HEK293T (cell line): Measurements from ENCODE around the gene DNAJC5.

Source experiments
- SUZ12 ChIP-seq: fragments of 450-650 bp; IDR thresholded peaks from 2 replicates; pipeline ENCODE4 v1.6.1; 2016; ENCODE audit warnings: mild to moderate bottlenecking
- TARDBP ChIP-seq: fragments of 450-650 bp; IDR thresholded peaks from 2 replicates; pipeline ENCODE4 v1.6.1; 2016

DNA sequence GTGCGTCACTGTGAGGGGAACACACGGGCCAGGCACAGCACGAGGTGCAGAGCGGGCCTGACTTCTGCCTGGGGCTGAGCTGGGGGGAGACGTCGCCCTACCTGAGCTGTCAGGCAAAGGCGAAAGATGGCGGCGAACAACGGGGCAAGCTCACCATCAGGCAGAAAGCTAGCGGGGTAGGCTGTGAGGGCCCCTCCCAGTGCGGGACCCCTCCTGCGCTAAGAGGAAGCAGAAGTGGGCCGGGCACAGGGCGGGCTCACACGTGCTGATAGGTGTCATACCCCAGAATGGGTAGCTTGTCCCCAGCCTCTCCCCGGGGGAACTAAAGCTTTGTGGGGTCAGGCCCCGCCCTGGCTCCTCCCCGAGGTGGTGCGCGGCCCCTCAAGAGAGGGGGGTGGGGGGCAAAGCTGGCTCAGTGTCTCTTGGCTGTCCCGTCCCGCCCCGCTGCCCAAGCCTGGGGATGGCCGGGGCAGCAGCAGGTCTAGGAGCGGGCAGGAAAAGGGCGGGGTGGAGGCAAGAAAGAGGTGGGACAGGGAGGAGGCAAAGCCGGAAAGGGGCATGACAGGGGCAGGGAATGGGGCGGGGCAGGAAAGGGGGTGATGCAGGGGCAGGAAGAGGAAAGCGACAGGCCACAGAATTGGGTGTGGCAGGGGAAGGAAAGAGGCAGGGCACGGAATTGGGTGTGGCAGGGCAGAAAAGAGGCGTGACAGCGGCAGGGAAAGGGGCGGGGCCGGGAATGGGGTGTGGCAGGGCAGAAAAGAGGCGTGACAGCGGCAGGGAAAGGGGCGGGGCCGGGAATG, 46.6 kb downstream of the DNAJC5 start:
- no peak for TF ChIP-seq SUZ12
- no peak for TF ChIP-seq TARDBP
